ENCODE data around the gene ITGB3. TPM values are rescaled to one million over a fixed set of nuclear protein-coding genes. Genes with fewer than 3 reads are reported as not detected.

Gene ITGB3
- polyA plus RNA-seq, 1 of the 3 experiments (the other 2 are of a cell fraction), result 4.6 TPM

GRCh38 chr17:47231334-47231733 is 22.3 kb upstream of the ITGB3 start:
- Histone ChIP-seq H3K4me2 (no peak overlapping the region), H3F3A (replicated peaks; ENCODE audit: insufficient read depth) (peaks cover under 1% of the 10 kb centered on the region), H2AFZ (ENCODE audit: low read depth) (no peak overlapping the region), H3K4me3 (ENCODE audit: low read depth in 2 of 2, low read length in 1 of 2) (no peak overlapping the region), H4K20me1 (ENCODE audit: insufficient read depth) (no peaks in the 10 kb centered on the region), H3K27me3 (ENCODE audit: insufficient read depth) (no peaks in the 10 kb centered on the region), H3K36me3 (replicated peaks in 1 of 2; ENCODE audit: control insufficient read depth in 1 of 2, insufficient read depth in 2 of 2, low read length in 1 of 2) (no peaks in the 10 kb centered on the region), H3K4me1 (ENCODE audit: control insufficient read depth in 1 of 2, insufficient read depth in 2 of 2, low read depth in 1 of 2, low read length in 1 of 2) (peaks cover 0 to 5% of the 10 kb centered on the region in 2 experiments; a peak in 1 of 4 replicates), H3K27ac (ENCODE audit: low read depth in 2 of 2, low read length in 1 of 2) (no peak overlapping the region), H3K9ac (no peak overlapping the region), H3K79me2 (ENCODE audit: insufficient read depth) (no peaks in the 10 kb centered on the region), H3K9me3 (no peaks in the 10 kb centered on the region), H3K9me2 (no peaks in the 10 kb centered on the region)
- 88% methylated on average over 3 of the region's 3 CpGs for WGBS (ENCODE audit: low lambda C conversion rate)
- CTCF ChIA-PET, result interaction anchor here (3.3 to 7.7 kb wide), 3 partner anchors 11 to 82 kb away, joined by 34 to 279 read pairs (median 71); no protein-coding TSS in a partner anchor
- POLR2A ChIA-PET, result no interaction called here
- TF ChIP-seq REST (IDR thresholded peaks at IDR 0.05; ENCODE audit: low read depth, low read length) (no peak), FOXJ3 (CRISPR knock-in tag; IDR thresholded peaks at IDR 0.05) (no peak), USF1 (IDR thresholded peaks at IDR 0.05; ENCODE audit: borderline replicate concordance, low read depth) (no peak), RAD21 (IDR thresholded peaks at IDR 0.05; ENCODE audit: low read length) (no peak), FOXM1 (IDR thresholded peaks at IDR 0.05; ENCODE audit: low read depth) (no peak), MEF2A (IDR thresholded peaks at IDR 0.05; ENCODE audit: borderline replicate concordance, low read depth) (no peak), RXRA (IDR thresholded peaks at IDR 0.05; ENCODE audit: borderline replicate concordance, low read depth) (no peak), RCOR1 (IDR thresholded peaks at IDR 0.05; ENCODE audit: low read length) (no peak), POLR2AphosphoS5 (IDR thresholded peaks at IDR 0.05; ENCODE audit: low read depth, low read length) (no peak), EP300 (IDR thresholded peaks at IDR 0.05; ENCODE audit: borderline replicate concordance in 1 of 2, low read depth in 1 of 2, low read length in 1 of 2) (no peak), FOSL2 (IDR thresholded peaks at IDR 0.05; ENCODE audit: borderline replicate concordance, low read depth) (no peak), PBX3 (IDR thresholded peaks at IDR 0.05) (no peak), SIN3A (IDR thresholded peaks at IDR 0.05; ENCODE audit: borderline replicate concordance, low read depth, low read length) (no peak), TEAD4 (IDR thresholded peaks at IDR 0.05; ENCODE audit: borderline replicate concordance, insufficient read depth) (no peak), EZH2phosphoT487 (IDR thresholded peaks at IDR 0.05; ENCODE audit: borderline replicate concordance, low read depth) (no peak), ZBTB33 (IDR thresholded peaks at IDR 0.05; ENCODE audit: borderline replicate concordance, low read depth) (no peak), RFX5 (IDR thresholded peaks at IDR 0.05; ENCODE audit: low read length) (no peak), USF2 (IDR thresholded peaks at IDR 0.05; ENCODE audit: borderline replicate concordance, low read depth, low read length) (no peak)
- DNase-seq, result no peak
